H1 (cell line): ENCODE measurements around the gene TPT1. TPM values are rescaled to one million over a fixed set of nuclear protein-coding genes. Genes with fewer than 3 reads are reported as not detected.

Source experiments
- CTCF ChIA-PET: fragments of 300-600 bp; sonication (Branson Sonifier 250); formaldehyde crosslinking; loops from one replicate; lab custom pipeline; 2021; ENCODE audit not compliant: partially characterized antibody; lab: Charles Lee
- POLR2A ChIA-PET: fragments of 300-600 bp; sonication (Branson Sonifier 250); formaldehyde crosslinking; loops from one replicate; lab custom pipeline; 2021; ENCODE audit warnings: inconsistent platforms; ENCODE audit not compliant: partially characterized antibody; lab: Charles Lee
- DNase-seq, 2 experiments: peaks; one replicate each; pipeline versions ENCODE4 v3.0.0 to v3.0.0-alpha.2; 2010 to 2022; ENCODE audit warnings: low spot score in 2 of 2, low read depth in 1 of 2, mixed read lengths in 1 of 2
- FAIRE-seq: peaks from 2 replicates; lab custom pipeline; 2011; peaks lifted over from hg19 to GRCh38; lab: Jason Lieb, UNC
- H2AFZ ChIP-seq: 2 replicates; pipeline ENCODE4 v1.8.1; 2012; ENCODE audit warnings: low read length, inconsistent platforms
- H2AK5ac ChIP-seq: 2 replicates; pipeline ENCODE4 v1.6.1; 2013; ENCODE audit warnings: low read depth, low read length
- H2BK120ac ChIP-seq: replicated peaks from 2 replicates; pipeline ENCODE3; 2013; ENCODE audit warnings: low read depth, low read length, inconsistent platforms
- H2BK12ac ChIP-seq: 2 replicates; pipeline ENCODE4 v1.6.1; 2013; ENCODE audit warnings: low read depth, low read length
- H2BK15ac ChIP-seq: 2 replicates; pipeline ENCODE4 v1.6.1; 2013; ENCODE audit warnings: low read length
- H2BK20ac ChIP-seq: 2 replicates; pipeline ENCODE4 v1.6.1; 2013; ENCODE audit warnings: low read length
- H2BK5ac ChIP-seq: 2 replicates; pipeline ENCODE4 v1.6.1; 2013; ENCODE audit warnings: low read depth, low read length
- H3K14ac ChIP-seq: 2 replicates; pipeline ENCODE4 v1.6.1; 2013; ENCODE audit warnings: inconsistent platforms; ENCODE audit not compliant: insufficient read length
- H3K18ac ChIP-seq: 2 replicates; pipeline ENCODE4 v1.6.1; 2013; ENCODE audit warnings: low read length; ENCODE audit errors: extremely low read depth
- H3K23ac ChIP-seq: 2 replicates; pipeline ENCODE4 v1.6.1; 2013; ENCODE audit warnings: inconsistent platforms; ENCODE audit not compliant: insufficient read length
- H3K23me2 ChIP-seq: 2 replicates; pipeline ENCODE4 v1.6.1; 2013; ENCODE audit warnings: low read depth, low read length
- H3K27ac ChIP-seq: 2 replicates; pipeline ENCODE4 v1.6.1; 2011; ENCODE audit warnings: low read depth, low read length, inconsistent platforms
- H3K27me3 ChIP-seq, 4 experiments: replicated peaks in 1 of 4; 1 replicate in 1 of 4; 2 replicates in 3 of 4; pipeline versions ENCODE4 v1.6.1 to v1.8.1; 2011 to 2013; ENCODE audit warnings: low read length in 3 of 4, mild to moderate bottlenecking in 3 of 4, inconsistent platforms in 2 of 4, mixed read lengths in 2 of 4, moderate library complexity in 1 of 4; ENCODE audit not compliant: control insufficient read depth in 3 of 4, insufficient read depth in 3 of 4; ENCODE audit errors: extremely low read depth in 1 of 4
- H3K36me3 ChIP-seq, 4 experiments: 2 replicates each; pipeline versions ENCODE4 v1.6.1 to v1.8.1; 2011 to 2013; ENCODE audit warnings: mild to moderate bottlenecking in 4 of 4, low read length in 3 of 4, moderate library complexity in 2 of 4, control low read depth in 1 of 4, inconsistent platforms in 1 of 4; ENCODE audit not compliant: insufficient read depth in 4 of 4, control insufficient read depth in 2 of 4
- H3K4ac ChIP-seq: replicated peaks from 2 replicates; pipeline ENCODE3; 2013; ENCODE audit warnings: low read length, low read depth, mixed read lengths, inconsistent platforms; ENCODE audit not compliant: insufficient read length
- H3K4me1 ChIP-seq, 4 experiments: replicated peaks in 1 of 4; 1 replicate in 1 of 4; 2 replicates in 3 of 4; pipeline versions ENCODE4 v1.6.1 to v1.8.1; 2011 to 2013; ENCODE audit warnings: low read length in 3 of 4, inconsistent platforms in 2 of 4, mixed read lengths in 1 of 4; ENCODE audit not compliant: insufficient read depth in 4 of 4, control insufficient read depth in 3 of 4
- H3K4me2 ChIP-seq, 2 experiments: 2 replicates each; pipeline versions ENCODE4 v1.6.1 to v1.8.1; 2011 to 2013; ENCODE audit warnings: low read depth in 2 of 2, low read length in 2 of 2, control low read depth in 1 of 2, inconsistent platforms in 1 of 2, mild to moderate bottlenecking in 1 of 2; ENCODE audit not compliant: insufficient read depth in 1 of 2
- H3K4me3 ChIP-seq, 4 experiments: fragments of 200-600, 300-600 bp in 1 of 4; sonication (generic), shearing (Covaris generic), sonication (Bioruptor Twin) in 1 of 4; 2 replicates each; pipeline versions ENCODE4 v1.5.1 to v1.8.1; 2011 to 2016; ENCODE audit warnings: low read length in 4 of 4, low read depth in 3 of 4, control low read depth in 2 of 4, inconsistent platforms in 2 of 4, mild to moderate bottlenecking in 2 of 4, mixed read lengths in 1 of 4, moderate library complexity in 1 of 4; ENCODE audit not compliant: insufficient read depth in 2 of 4; ENCODE audit errors: extremely low read depth in 1 of 4
- H3K56ac ChIP-seq: replicated peaks from 2 replicates; pipeline ENCODE3; 2013; ENCODE audit warnings: low read depth, mild to moderate bottlenecking, mixed read lengths, low read length, inconsistent platforms; ENCODE audit not compliant: insufficient read length
- H3K79me1 ChIP-seq: 2 replicates; pipeline ENCODE4 v1.6.1; 2013; ENCODE audit warnings: low read depth, low read length, control low read depth
- H3K79me2 ChIP-seq, 2 experiments: 2 replicates each; pipeline versions ENCODE4 v1.6.1 to v1.8.1; 2012 to 2013; ENCODE audit warnings: low read length in 2 of 2, mild to moderate bottlenecking in 2 of 2, inconsistent platforms in 1 of 2; ENCODE audit not compliant: insufficient read depth in 2 of 2, control insufficient read depth in 1 of 2
- H3K9ac ChIP-seq, 4 experiments: replicated peaks in 1 of 4; 1 replicate in 1 of 4; 2 replicates in 3 of 4; pipeline versions ENCODE4 v1.6.1 to v1.8.1; 2011 to 2013; ENCODE audit warnings: low read depth in 3 of 4, low read length in 3 of 4, control low read depth in 2 of 4, mild to moderate bottlenecking in 2 of 4, moderate library complexity in 2 of 4, inconsistent platforms in 1 of 4; ENCODE audit errors: extremely low read depth in 1 of 4
- H3K9me3 ChIP-seq, 2 experiments: 2 replicates each; pipeline versions ENCODE4 v1.6.1 to v1.8.1; 2012 to 2013; ENCODE audit warnings: mild to moderate bottlenecking in 2 of 2, moderate library complexity in 2 of 2, control low read depth in 1 of 2, inconsistent platforms in 1 of 2, low read depth in 1 of 2, low read length in 1 of 2, mixed read lengths in 1 of 2; ENCODE audit not compliant: insufficient read depth in 2 of 2
- H4K20me1 ChIP-seq, 2 experiments: replicated peaks in 1 of 2; 2 replicates each; pipeline versions ENCODE3 to v1.8.1; 2011 to 2013; ENCODE audit warnings: inconsistent platforms in 2 of 2, low read length in 2 of 2, mild to moderate bottlenecking in 1 of 2; ENCODE audit not compliant: insufficient read depth in 2 of 2, control insufficient read depth in 1 of 2
- H4K5ac ChIP-seq: 2 replicates; pipeline ENCODE4 v1.6.1; 2013; ENCODE audit warnings: low read length, low read depth, mixed read lengths, inconsistent platforms; ENCODE audit not compliant: insufficient read length
- H4K8ac ChIP-seq: 2 replicates; pipeline ENCODE4 v1.8.0; 2013; ENCODE audit warnings: mild to moderate bottlenecking, moderate library complexity, low read length, inconsistent platforms; ENCODE audit not compliant: insufficient read depth; ENCODE audit errors: extremely low read depth
- H4K91ac ChIP-seq: replicated peaks from 2 replicates; pipeline ENCODE3; 2013; ENCODE audit warnings: low read length, mixed read lengths, inconsistent platforms; ENCODE audit not compliant: insufficient read length
- MAX ChIP-seq: IDR thresholded peaks from 2 replicates; pipeline ENCODE4 v1.6.1; 2012; ENCODE audit warnings: inconsistent platforms
- POLR2A ChIP-seq, 2 experiments: IDR thresholded peaks; 1 replicate in 1 of 2; 2 replicates in 1 of 2; pipeline ENCODE4 v1.6.1; 2011; ENCODE audit warnings: low read depth in 2 of 2, low read length in 2 of 2, mild to moderate bottlenecking in 2 of 2; ENCODE audit errors: control extremely low read depth in 1 of 2
- POU5F1 ChIP-seq: IDR thresholded peaks from 2 replicates; pipeline ENCODE4 v1.6.1; 2011; ENCODE audit warnings: low read depth, mild to moderate bottlenecking, low read length, moderate library complexity
- WGBS, 2 experiments: shearing (Covaris generic) in 1 of 2; methylation state at CpG; one replicate each; pipeline versions ENCODE4 v1.1.6 to v1.1.7; 2013 to 2015; ENCODE audit warnings: low lambda C conversion rate in 2 of 2, mixed read lengths in 2 of 2, inconsistent platforms in 1 of 2, low coverage in 1 of 2, missing lambda C conversion rate in 1 of 2; ENCODE audit not compliant: insufficient replicate concordance in 2 of 2, insufficient coverage in 1 of 2, insufficient read length in 1 of 2; ENCODE audit errors: extremely low coverage in 1 of 2, missing lambda C conversion rate in 1 of 2; 5-methylcytosine and 5-hydroxymethylcytosine counted together
- polyA plus RNA-seq, 7 experiments: library from polyadenylated mRNA; depleted of rRNA in 3 of 7; stranded (reverse) in 5 of 7; unstranded in 2 of 7; fragments of >200 nt in 5 of 7; fragments of 200-250 nt in 2 of 7; gene quantifications; 1 replicate in 5 of 7; 2 replicates in 1 of 7; 4 replicates in 1 of 7; pipeline versions ENCODE4 v1.2.1 to v1.2.3, GENCODE V29; 2011 to 2013; ENCODE audit warnings: missing spikeins in 2 of 7, mixed read lengths in 2 of 7
- total RNA-seq: library from RNA; stranded (reverse); fragmentation: NEBNext Ultra II Directional; extraction: Animal tissue kit (Norgen Biotek cat#: 25700); gene quantifications from 2 replicates; pipeline ENCODE4 v1.2.1, GENCODE V29; 2021

The TPT1 gene
- total and polyA plus RNA-seq, 2 of the 8 experiments (the other 6 are each of a cell fraction or from before 2014, with no cell fraction given): 2,245 to 2,279 TPM

GRCh38 chr13:45332036-45332830, 8.8 kb downstream of the TPT1 start:
- Histone ChIP-seq H3K56ac (no peak overlapping the region), H3K79me2 (no peaks in the 10 kb centered on the region), H3K36me3 (peaks cover 14 to 32% (median 20%) of the 10 kb centered on the region in 4 experiments), H2BK15ac (no peak overlapping the region), H3K4ac (no peak overlapping the region), H4K8ac (no peak overlapping the region), H3K18ac (no peak overlapping the region), H3K27me3 (no peaks in the 10 kb centered on the region), H2AK5ac (no peak overlapping the region), H2BK120ac (no peak overlapping the region), H3K4me3 (no peak overlapping the region), H3K9me3 (no peaks in the 10 kb centered on the region), H3K23ac (no peak overlapping the region), H2AFZ (no peak overlapping the region), H2BK12ac (no peak overlapping the region), H3K4me2 (no peak overlapping the region), H3K4me1 (peaks cover 0 to 6% (median 0%) of the 10 kb centered on the region in 4 experiments; a peak in 4 of 7 replicates), H2BK20ac (no peak overlapping the region), H3K14ac (no peak overlapping the region), H2BK5ac (no peak overlapping the region), H4K91ac (no peak overlapping the region), H3K9ac (no peak overlapping the region), H4K20me1 (peaks cover 1 to 12% of the 10 kb centered on the region in 2 experiments), H3K27ac (no peak overlapping the region), H3K79me1 (0 out of 2 replicates have a peak, but pooled peaks cover 3% of the 10 kb centered on the region), H4K5ac (no peak overlapping the region), H3K23me2 (peaks cover 3% of the 10 kb centered on the region; the same call in 1 of the 2 replicates)
- no peak for DNase-seq
- ChIA-PET CTCF (interaction anchor here (1.1 to 1.7 kb wide), 4 partner anchors 9 to 62 kb away, joined by 3 to 4 read pairs (median 4); no protein-coding TSS in a partner anchor), POLR2A (interaction anchor here (0.7 to 16.2 kb wide), 19 partner anchors 8 to 378 kb away, joined by 3 to 319 read pairs (median 3); partner anchors contain the start of gene TPT1)
- no peak for TF ChIP-seq MAX
- TF ChIP-seq POLR2A (IDR thresholded peaks at IDR 0.05; ENCODE audit: control extremely low read depth in 1 of 2, low read depth in 2 of 2, low read length in 2 of 2): peak; percentile 4 to 39; a peak in 1 of 3 replicates
- TF ChIP-seq POU5F1: no peak
- no peak for FAIRE-seq
- WGBS, 2 experiments: 94% methylated on average over 2 of the region's 2 CpGs; no CpG with 5 or more reads in 1 of the 2 experiments
